T47D (cell line): ENCODE results near the gene ITCH.
A peak's percentile ranks its signal among the peaks of the same experiment; 100 is the strongest.
"Not testable (repeated sequence)": the region's sequence is repeated elsewhere in the genome, so short reads cannot be mapped to it uniquely, and the experiment has no call there.

Experiments used
- DNase-seq, 2 experiments: peaks; one replicate each; pipeline versions ENCODE4 v3.0.0 to v3.0.0-alpha.2; 2011 to 2012; ENCODE audit warnings: low read depth in 1 of 2, low spot score in 1 of 2
- JUND ChIP-seq: IDR thresholded peaks from 2 replicates; pipeline ENCODE4 v1.6.1; 2012; ENCODE audit warnings: low read depth
- in situ Hi-C: cut with HindIII; loops from 2 replicates; pipeline ENCODE4 v1.10.0; 2016; ENCODE audit warnings: low sequenced_read_pairs, low pct_unique_long_range_greater_than_20kb

Gene ITCH

GRCh38 chr20:34506480-34506879 lies 143.4 kb downstream of the ITCH start:
- no peak for TF ChIP-seq JUND
- DNase-seq = no peak
- in situ Hi-C loops = no loop called here

DNA sequence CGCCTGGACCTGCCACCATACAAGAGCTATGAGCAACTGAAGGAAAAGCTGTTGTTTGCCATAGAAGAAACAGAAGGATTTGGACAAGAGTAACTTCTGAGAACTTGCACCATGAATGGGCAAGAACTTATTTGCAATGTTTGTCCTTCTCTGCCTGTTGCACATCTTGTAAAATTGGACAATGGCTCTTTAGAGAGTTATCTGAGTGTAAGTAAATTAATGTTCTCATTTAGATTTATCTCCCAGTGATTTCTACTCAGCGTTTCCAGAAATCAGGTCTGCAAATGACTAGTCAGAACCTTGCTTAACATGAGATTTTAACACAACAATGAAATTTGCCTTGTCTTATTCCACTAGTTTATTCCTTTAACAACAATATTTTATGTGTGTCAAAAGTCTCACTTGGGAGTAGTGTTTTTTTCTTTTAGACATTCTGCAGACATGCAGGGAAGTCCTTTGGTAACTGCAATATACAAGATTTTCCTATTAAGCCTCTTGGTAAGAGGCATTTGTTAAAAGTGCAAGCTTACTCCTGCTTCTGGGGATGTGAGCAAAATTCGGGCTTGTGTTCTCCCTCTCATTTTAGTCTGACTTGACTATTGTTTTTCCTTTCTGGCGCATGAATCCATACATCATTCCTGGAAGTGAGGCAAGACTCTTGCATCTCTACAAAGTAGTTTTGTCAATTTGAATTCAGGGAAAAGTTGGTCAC lies 144.8 kb downstream of the ITCH start:
- in situ Hi-C loops = no loop called here
- no peak for DNase-seq
- TF ChIP-seq JUND = no peak

DNA sequence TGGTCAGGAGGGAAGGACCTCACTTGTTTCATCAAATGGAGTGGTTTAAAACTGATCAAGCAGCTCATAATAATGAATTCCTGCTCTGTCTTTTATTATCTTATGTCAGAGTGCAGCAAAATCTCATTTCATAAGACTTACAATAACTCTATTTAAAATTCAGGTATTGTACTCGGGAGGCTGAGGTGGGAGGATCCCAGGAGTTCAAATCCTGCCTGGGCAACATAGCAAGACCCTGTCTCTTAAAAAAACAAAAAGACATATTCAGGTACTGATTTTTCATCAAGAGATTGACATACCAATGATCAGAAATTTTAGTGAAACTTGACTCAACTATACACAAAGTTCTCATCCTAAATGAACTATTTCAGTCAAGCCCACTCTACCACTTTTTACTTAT lies 147.5 kb downstream of the ITCH start:
- no peak for TF ChIP-seq JUND
- in situ Hi-C loops = no loop called here
- no peak for DNase-seq

DNA sequence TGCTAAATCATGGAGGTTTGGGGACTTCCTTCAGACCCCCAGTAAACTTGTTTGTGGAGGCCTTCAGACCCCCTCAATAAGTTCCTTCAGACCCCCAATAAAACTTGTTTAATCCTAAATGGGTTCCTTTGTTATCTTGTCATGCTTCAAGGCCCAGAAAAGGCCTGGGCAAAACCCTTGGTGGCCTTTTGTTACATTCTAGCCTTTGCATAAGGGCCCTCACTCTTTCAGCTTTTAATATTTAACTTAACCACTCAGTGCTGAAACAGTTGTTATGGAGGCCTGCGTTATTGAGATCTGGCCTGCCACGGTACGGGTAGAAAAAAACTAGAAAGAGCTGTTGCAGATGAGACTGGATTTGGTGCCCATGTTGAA lies 148.8 kb downstream of the ITCH start:
- TF ChIP-seq JUND = no peak
- DNase-seq = no peak
- in situ Hi-C loops = no loop called here

GRCh38 chr20:34512266-34512954 lies 149.3 kb downstream of the ITCH start:
- in situ Hi-C loops = no loop called here

DNA sequence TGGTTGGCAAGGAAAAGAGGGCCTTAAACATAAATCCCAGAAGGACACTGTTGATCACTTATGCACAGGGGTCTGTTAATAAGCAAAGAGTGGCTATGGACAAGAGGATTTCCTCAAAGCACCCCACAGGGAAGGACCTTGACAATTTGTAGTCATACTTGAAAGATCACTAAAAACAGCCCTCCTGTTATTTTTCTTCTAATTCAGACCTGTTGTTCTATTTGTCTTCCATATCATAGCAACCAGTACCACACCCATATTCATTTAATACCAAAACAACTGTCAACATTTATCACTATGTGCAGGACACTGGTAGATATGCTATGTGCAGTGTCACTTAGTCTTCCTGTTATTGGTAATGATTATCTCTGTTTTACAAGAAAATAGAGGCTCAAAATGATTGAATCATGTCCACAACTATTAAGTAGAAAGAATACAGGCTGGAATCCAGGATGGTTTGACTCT lies 149.9 kb downstream of the ITCH start:
- in situ Hi-C loops = no loop called here
- TF ChIP-seq JUND = no peak
- no peak for DNase-seq

More at GRCh38 chr20:34512266-34512954, 149.3 kb downstream of the ITCH start:
- DNase-seq = no peak
- TF ChIP-seq JUND = no peak

GRCh38 chr20:34514034-34514433 lies 151.0 kb downstream of the ITCH start:
- in situ Hi-C loops = not testable (repeated sequence)

GRCh38 chr20:34514897-34515483 lies 151.9 kb downstream of the ITCH start:
- no peak for DNase-seq
- in situ Hi-C loops = no loop called here
- no peak for TF ChIP-seq JUND

More at GRCh38 chr20:34514034-34514433, 151.0 kb downstream of the ITCH start:
- DNase-seq = not testable (repeated sequence)

DNA sequence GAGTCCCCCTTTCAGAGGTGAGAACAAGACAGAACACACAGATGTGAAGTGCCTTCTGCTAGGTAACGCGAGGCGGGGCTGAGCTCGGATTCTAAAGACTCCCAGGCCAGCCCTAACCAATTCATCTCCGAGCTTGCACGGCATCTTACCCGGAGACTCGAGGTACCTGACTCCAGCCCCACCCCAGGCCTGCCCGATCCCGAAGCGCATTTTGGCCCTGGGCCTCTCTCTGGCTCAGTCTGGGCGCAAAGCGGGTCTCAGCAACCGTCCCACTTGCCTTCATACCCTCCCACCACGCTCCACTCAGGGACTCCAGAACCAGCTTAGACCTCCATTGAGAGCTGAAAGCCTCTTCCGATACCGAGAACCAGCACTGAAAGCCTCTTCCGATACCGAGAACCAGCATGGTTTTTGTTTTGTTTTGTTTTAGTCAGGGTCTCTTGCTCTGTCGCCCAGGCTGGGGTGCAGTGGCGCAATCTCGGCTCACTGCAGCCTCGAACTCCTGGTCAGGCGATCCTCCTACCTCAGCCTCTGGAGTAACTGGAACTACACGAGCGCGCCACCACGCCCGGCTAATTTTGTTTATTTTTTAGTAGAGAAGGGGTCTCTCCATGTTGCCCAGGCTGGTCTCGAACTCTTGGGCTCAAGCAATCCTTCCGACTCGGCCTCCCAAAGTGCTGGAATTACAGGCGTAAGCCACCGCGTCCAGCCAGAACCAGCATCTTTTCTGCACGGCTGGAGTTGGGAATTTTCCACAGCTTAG lies 152.6 kb downstream of the ITCH start:
- peak; percentile 57 to 86 for DNase-seq
- in situ Hi-C loops = no loop called here
- no peak for TF ChIP-seq JUND

- peak; percentile 89 to 98 for DNase-seq
- in situ Hi-C loops = no loop called here
- no peak for TF ChIP-seq JUND
These were observed 153.4 kb downstream of the ITCH start, which contains the start of gene DYNLRB1 for GRCh38 chr20:34516247-34517113. Gene DYNLRB1 (plus strand): TSS chr20:34516422. CDS start chr20:34516459, 37 bp downstream.

DNA sequence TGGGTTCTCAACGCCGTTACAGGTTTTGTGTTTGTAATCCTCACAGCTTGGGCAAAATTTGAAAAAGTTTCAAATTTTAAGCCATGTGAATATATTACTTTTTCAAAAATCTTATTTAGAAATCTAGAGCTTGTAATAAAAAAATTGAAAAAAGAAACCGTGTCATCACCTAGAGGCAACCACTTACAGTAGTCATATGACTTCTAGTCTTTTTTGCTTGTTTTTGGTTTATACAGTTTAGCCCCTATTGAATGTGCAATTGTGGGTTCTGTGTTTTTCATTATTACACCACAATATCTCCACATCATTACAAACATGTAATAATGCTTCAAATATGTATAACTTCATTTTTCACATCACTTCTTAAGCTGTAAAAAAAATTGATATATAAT lies 154.0 kb downstream of the ITCH start:
- no peak for TF ChIP-seq JUND
- in situ Hi-C loops = no loop called here
- DNase-seq = no peak

- DNase-seq, in situ Hi-C loops: not testable (repeated sequence)
These were observed 155.8 kb downstream of the ITCH start for GRCh38 chr20:34518863-34519262.

- DNase-seq, in situ Hi-C loops: not testable (repeated sequence)
These were observed 156.8 kb downstream of the ITCH start for GRCh38 chr20:34519841-34520240.
